Neutrophil (primary cell): Measurements from ENCODE around the gene PKP3.

Experiments used
- H3K27ac ChIP-seq: fragments of 200-600 bp; sonication (generic); 2 replicates; pipeline ENCODE4 v1.5.1; 2016; ENCODE audit warnings: mild to moderate bottlenecking, moderate library complexity
- H3K27me3 ChIP-seq: fragments of 200-600 bp; sonication (generic); 2 replicates; pipeline ENCODE4 v1.6.0; 2016; ENCODE audit warnings: mild to moderate bottlenecking
- H3K36me3 ChIP-seq: fragments of 200-600 bp; sonication (generic); 2 replicates; pipeline ENCODE4 v1.5.1; 2017
- H3K4me1 ChIP-seq, 2 experiments: fragments of 200-600 bp in 1 of 2; sonication (generic) in 1 of 2; 1 replicate in 1 of 2; 2 replicates in 1 of 2; pipeline versions ENCODE4 v1.5.1 to v1.6.1; 2013 to 2016; ENCODE audit warnings: low read depth in 1 of 2, low read length in 1 of 2, mild to moderate bottlenecking in 1 of 2, moderate library complexity in 1 of 2; ENCODE audit not compliant: control insufficient read depth in 1 of 2, insufficient read depth in 1 of 2
- H3K4me3 ChIP-seq, 2 experiments: fragments of 200-600 bp in 1 of 2; sonication (generic) in 1 of 2; 1 replicate in 1 of 2; 2 replicates in 1 of 2; pipeline ENCODE4 v1.5.1; 2013 to 2016; ENCODE audit warnings: low read depth in 1 of 2, low read length in 1 of 2, mild to moderate bottlenecking in 1 of 2, moderate library complexity in 1 of 2
- H3K9me3 ChIP-seq: fragments of 200-600 bp; sonication (generic); 2 replicates; pipeline ENCODE4 v1.5.1; 2016
- CTCF ChIP-seq: fragments of 200-600 bp; sonication (generic); IDR thresholded peaks from 2 replicates; pipeline ENCODE4 v1.5.1; 2016; ENCODE audit warnings: antibody characterized with exemption

PKP3 gene

GRCh38 chr11:395866-396265 is 1.9 kb downstream of the PKP3 start:
- Histone ChIP-seq H3K4me1 (peaks cover 0 to 8% of the 10 kb centered on the region in 2 experiments), H3K36me3 (no peaks in the 10 kb centered on the region), H3K27ac (no peak overlapping the region), H3K4me3 (no peak overlapping the region), H3K27me3 (peaks cover 39% of the 10 kb centered on the region), H3K9me3 (no peaks in the 10 kb centered on the region)
- TF ChIP-seq CTCF = no peak

- peaks cover 0 to 8% of the 10 kb centered on the region in 2 experiments for H3K4me1 ChIP-seq
- peaks cover 39% of the 10 kb centered on the region for H3K27me3 ChIP-seq
- no peaks in the 10 kb centered on the region for H3K36me3 ChIP-seq
- H3K9me3 ChIP-seq = no peaks in the 10 kb centered on the region
- TF ChIP-seq CTCF = no peak
- no peak overlapping the region for H3K4me3 ChIP-seq
- H3K27ac ChIP-seq = no peak overlapping the region
Observed at GRCh38 chr11:396511-396947, 2.5 kb downstream of the PKP3 start.

GRCh38 chr11:396948-397548 is 3.0 kb downstream of the PKP3 start:
- Histone ChIP-seq H3K4me1 (peaks cover 0 to 8% of the 10 kb centered on the region in 2 experiments), H3K9me3 (no peaks in the 10 kb centered on the region), H3K36me3 (no peaks in the 10 kb centered on the region), H3K27me3 (peaks cover 39% of the 10 kb centered on the region), H3K27ac (no peak overlapping the region), H3K4me3 (no peak overlapping the region)
- no peak for TF ChIP-seq CTCF

GRCh38 chr11:398826-399225 is 4.8 kb downstream of the PKP3 start:
- Histone ChIP-seq H3K9me3 (no peaks in the 10 kb centered on the region), H3K36me3 (no peaks in the 10 kb centered on the region), H3K27ac (no peak overlapping the region), H3K27me3 (peaks cover 48% of the 10 kb centered on the region), H3K4me3 (no peak overlapping the region), H3K4me1 (peaks cover 0 to 8% of the 10 kb centered on the region in 2 experiments)
- no peak for TF ChIP-seq CTCF

GRCh38 chr11:399731-400211 is 5.8 kb downstream of the PKP3 start:
- Histone ChIP-seq H3K9me3 (no peaks in the 10 kb centered on the region), H3K4me1 (peaks cover 0 to 8% of the 10 kb centered on the region in 2 experiments), H3K27ac (no peak overlapping the region), H3K4me3 (no peak overlapping the region), H3K27me3 (peaks cover 56% of the 10 kb centered on the region), H3K36me3 (no peaks in the 10 kb centered on the region)
- no peak for TF ChIP-seq CTCF
